ENCODE results near the gene DDX17. TPM values are rescaled to one million over a fixed set of nuclear protein-coding genes. Genes with fewer than 3 reads are reported as not detected.

Gene DDX17
- total and polyA plus RNA-seq, 2 of the 8 experiments (the other 6 are each of a cell fraction or from before 2014, with no cell fraction given) = 437 to 441 TPM

GRCh38 chr22:38490475-38490874, 15.6 kb downstream of the DDX17 start:
- ChIA-PET POLR2A (ENCODE audit: partially characterized antibody) (interaction anchor here (0.7 to 40.8 kb wide), 15 partner anchors 1 to 415 kb away, joined by 3 to 1102 read pairs (median 5); partner anchors contain the start of genes DMC1 and KDELR3), CTCF (ENCODE audit: partially characterized antibody) (interaction anchor here (1.1 to 1.6 kb wide), 6 partner anchors 9 to 195 kb away, joined by 3 to 4 read pairs (median 3); no protein-coding TSS in a partner anchor)
- H4K91ac ChIP-seq (replicated peaks; ENCODE audit: insufficient read length, low read length) = no peak overlapping the region
- peaks cover 9 to 11% of the 10 kb centered on the region in 2 experiments for H4K20me1 ChIP-seq (replicated peaks in 1 of 2; ENCODE audit: control insufficient read depth in 1 of 2, insufficient read depth in 2 of 2, low read length in 2 of 2)
- no peak for TF ChIP-seq JUND (IDR thresholded peaks at IDR 0.05; ENCODE audit: low read length)
- TF ChIP-seq CTBP2 (IDR thresholded peaks at IDR 0.05; ENCODE audit: borderline replicate concordance, insufficient read depth, insufficient read length, low read length) = no peak
- TF ChIP-seq SP2 (IDR thresholded peaks at IDR 0.05; ENCODE audit: low read length) = no peak
- no peak for TF ChIP-seq SRF (IDR thresholded peaks at IDR 0.05; ENCODE audit: low read depth, low read length)
- TF ChIP-seq HDAC2 (IDR thresholded peaks at IDR 0.05; ENCODE audit: borderline replicate concordance in 1 of 2, low read depth in 2 of 2, low read length in 2 of 2) = no peak
- no peak for TF ChIP-seq CREB1 (IDR thresholded peaks at IDR 0.05)
- TF ChIP-seq SIX5 (IDR thresholded peaks at IDR 0.05; ENCODE audit: low read depth, low read length) = no peak
- H2BK15ac ChIP-seq (ENCODE audit: low read length) = no peak overlapping the region
- no peak overlapping the region for H2BK12ac ChIP-seq (ENCODE audit: low read depth, low read length)
- H3K4me2 ChIP-seq (ENCODE audit: insufficient read depth in 1 of 2, low read depth in 2 of 2, low read length in 2 of 2) = no peak overlapping the region
- H3K36me3 ChIP-seq (ENCODE audit: control insufficient read depth in 2 of 4, insufficient read depth in 4 of 4, low read length in 3 of 4) = peaks cover 63 to 100% (median 90%) of the 10 kb centered on the region in 4 experiments
- H3K4ac ChIP-seq (replicated peaks; ENCODE audit: insufficient read length, low read depth, low read length) = no peak overlapping the region
- no peak overlapping the region for H4K8ac ChIP-seq (ENCODE audit: extremely low read depth, insufficient read depth, low read length)
- H2BK120ac ChIP-seq (replicated peaks; ENCODE audit: low read depth, low read length) = no peak overlapping the region
- H3K27me3 ChIP-seq (replicated peaks in 1 of 4; ENCODE audit: control insufficient read depth in 3 of 4, extremely low read depth in 1 of 4, insufficient read depth in 3 of 4, low read length in 3 of 4) = no peaks in the 10 kb centered on the region
- no peak for FAIRE-seq
- no peaks in the 10 kb centered on the region; the same call in 1 of the 2 replicates for H3K79me1 ChIP-seq (ENCODE audit: low read depth, low read length)
- no peak for DNase-seq (ENCODE audit: low read depth in 1 of 2, low spot score in 2 of 2)
- H3K23ac ChIP-seq (ENCODE audit: insufficient read length) = no peak overlapping the region
- no peaks in the 10 kb centered on the region for H3K23me2 ChIP-seq (ENCODE audit: low read depth, low read length)
- no peak overlapping the region for H2BK5ac ChIP-seq (ENCODE audit: low read depth, low read length)
- H4K5ac ChIP-seq (ENCODE audit: insufficient read length, low read depth, low read length) = no peak overlapping the region
- H3K18ac ChIP-seq (ENCODE audit: extremely low read depth, low read length) = no peak overlapping the region
- no peak overlapping the region for H2BK20ac ChIP-seq (ENCODE audit: low read length)
- WGBS, 2 experiments (ENCODE audit: extremely low coverage in 1 of 2, insufficient coverage in 1 of 2, insufficient read length in 1 of 2, insufficient replicate concordance in 2 of 2, low coverage in 1 of 2, low lambda C conversion rate in 2 of 2, missing lambda C conversion rate in 1 of 2) = 73% methylated on average over 2 of the region's 2 CpGs; no CpG with 5 or more reads in 1 of the 2 experiments
- H2AFZ ChIP-seq (ENCODE audit: low read length) = no peak overlapping the region
- peaks cover 0 to 11% of the 10 kb centered on the region in 2 experiments; a peak in 2 of 4 replicates for H3K79me2 ChIP-seq (ENCODE audit: control insufficient read depth in 1 of 2, insufficient read depth in 2 of 2, low read length in 2 of 2)
- H3K4me1 ChIP-seq (replicated peaks in 1 of 4; ENCODE audit: control insufficient read depth in 3 of 4, insufficient read depth in 4 of 4, low read length in 3 of 4) = peaks cover 0 to 6% (median 4%) of the 10 kb centered on the region in 4 experiments; a peak in 3 of 7 replicates
- no peak overlapping the region; the same call in 1 of the 2 replicates for H3K27ac ChIP-seq (ENCODE audit: low read depth, low read length)
- no peak overlapping the region for H3K9ac ChIP-seq (replicated peaks in 1 of 4; ENCODE audit: extremely low read depth in 1 of 4, low read depth in 3 of 4, low read length in 3 of 4)
- H2AK5ac ChIP-seq (ENCODE audit: low read depth, low read length) = no peak overlapping the region
- H3K4me3 ChIP-seq (ENCODE audit: extremely low read depth in 1 of 4, insufficient read depth in 2 of 4, low read depth in 3 of 4, low read length in 4 of 4) = no peak overlapping the region
- no peak overlapping the region for H3K14ac ChIP-seq (ENCODE audit: insufficient read length)
- H3K9me3 ChIP-seq (ENCODE audit: insufficient read depth in 2 of 2, low read depth in 1 of 2, low read length in 1 of 2) = no peaks in the 10 kb centered on the region
- H3K56ac ChIP-seq (replicated peaks; ENCODE audit: insufficient read length, low read depth, low read length) = no peak overlapping the region
